ENCODE measurements around the gene IGFBP5. TPM values are rescaled to one million over a fixed set of nuclear protein-coding genes. Genes with fewer than 3 reads are reported as not detected.

IGFBP5 gene
- total and polyA plus RNA-seq, 7 experiments from 2014 or later, result not detected

GRCh38 chr2:216654528-216655052 is 40.8 kb downstream of the IGFBP5 start:
- Histone ChIP-seq H3K4me3 (ENCODE audit: low read length) (no peak overlapping the region), H3K4me1 (ENCODE audit: control insufficient read depth in 2 of 2, insufficient read depth in 2 of 2, low read length in 2 of 2) (no peaks in the 10 kb centered on the region), H3K36me3 (ENCODE audit: control insufficient read depth in 2 of 3, insufficient read depth in 3 of 3, low read length in 3 of 3) (no peaks in the 10 kb centered on the region), H3K27ac (ENCODE audit: low read depth, low read length) (no peak overlapping the region), H3K27me3 (ENCODE audit: control insufficient read depth in 2 of 2, insufficient read depth in 2 of 2, low read length in 2 of 2) (no peaks in the 10 kb centered on the region), H3K9me3 (ENCODE audit: control insufficient read depth in 2 of 3, low read length in 3 of 3) (no peaks in the 10 kb centered on the region)
- ChIA-PET POLR2A (no interaction called here), CTCF (no interaction called here)
- no peak overlapping the region for H3K4me3 Mint-ChIP-seq
- ATAC-seq, result no peak
- intact Hi-C loops (cut with micrococcal nuclease), result no loop called here
- H3K9me3 Mint-ChIP-seq, result no peaks in the 10 kb centered on the region
- peaks cover 0 to 8% (median 0%) of the 10 kb centered on the region in 7 donors for H3K4me1 Mint-ChIP-seq
- no peaks in the 10 kb centered on the region for H3K36me3 Mint-ChIP-seq
- H3K27ac Mint-ChIP-seq, result peak overlapping the region in 1 of 9 donors; percentile 25
- DNase-seq, result no peak
- H3K27me3 Mint-ChIP-seq, result peaks cover 0 to 7% (median 4%) of the 10 kb centered on the region in 5 donors

- Mint-ChIP-seq H3K4me3 (no peak overlapping the region), H3K9me3 (no peaks in the 10 kb centered on the region), H3K4me1 (peaks cover 0 to 8% (median 0%) of the 10 kb centered on the region in 7 donors), H3K27ac (no peak overlapping the region), H3K27me3 (peaks cover 0 to 7% (median 4%) of the 10 kb centered on the region in 5 donors), H3K36me3 (no peaks in the 10 kb centered on the region)
- ATAC-seq (no peak), DNase-seq (no peak)
- Histone ChIP-seq H3K4me1 (ENCODE audit: control insufficient read depth in 2 of 2, insufficient read depth in 2 of 2, low read length in 2 of 2) (no peaks in the 10 kb centered on the region), H3K36me3 (ENCODE audit: control insufficient read depth in 2 of 3, insufficient read depth in 3 of 3, low read length in 3 of 3) (no peaks in the 10 kb centered on the region), H3K27ac (ENCODE audit: low read depth, low read length) (no peak overlapping the region), H3K27me3 (ENCODE audit: control insufficient read depth in 2 of 2, insufficient read depth in 2 of 2, low read length in 2 of 2) (no peaks in the 10 kb centered on the region), H3K9me3 (ENCODE audit: control insufficient read depth in 2 of 3, low read length in 3 of 3) (no peaks in the 10 kb centered on the region), H3K4me3 (ENCODE audit: low read length) (no peak overlapping the region)
- intact Hi-C loops (cut with micrococcal nuclease), result no loop called here
- ChIA-PET CTCF (no interaction called here), POLR2A (no interaction called here)
Observed at GRCh38 chr2:216653931-216654365, 41.4 kb downstream of the IGFBP5 start.

GRCh38 chr2:216653093-216653799 is 42.1 kb downstream of the IGFBP5 start:
- H3K4me3 ChIP-seq (ENCODE audit: low read length), result no peak overlapping the region
- no peak overlapping the region for H3K27ac Mint-ChIP-seq
- no peaks in the 10 kb centered on the region for H3K27me3 ChIP-seq (ENCODE audit: control insufficient read depth in 2 of 2, insufficient read depth in 2 of 2, low read length in 2 of 2)
- peaks cover 0 to 8% (median 0%) of the 10 kb centered on the region in 7 donors for H3K4me1 Mint-ChIP-seq
- DNase-seq (no peak), ATAC-seq (no peak)
- ChIA-PET CTCF (no interaction called here), POLR2A (no interaction called here)
- no peaks in the 10 kb centered on the region for H3K36me3 ChIP-seq (ENCODE audit: control insufficient read depth in 2 of 3, insufficient read depth in 3 of 3, low read length in 3 of 3)
- H3K36me3 Mint-ChIP-seq, result peaks cover 0 to under 1% (median 0%) of the 10 kb centered on the region in 5 donors
- no peak overlapping the region for H3K4me3 Mint-ChIP-seq
- H3K27ac ChIP-seq (ENCODE audit: low read depth, low read length), result no peak overlapping the region
- peaks cover 0 to 7% (median 4%) of the 10 kb centered on the region in 5 donors for H3K27me3 Mint-ChIP-seq
- no peaks in the 10 kb centered on the region for H3K9me3 Mint-ChIP-seq
- intact Hi-C loops (cut with micrococcal nuclease), result no loop called here
- H3K4me1 ChIP-seq (ENCODE audit: control insufficient read depth in 2 of 2, insufficient read depth in 2 of 2, low read length in 2 of 2), result no peaks in the 10 kb centered on the region
- H3K9me3 ChIP-seq (ENCODE audit: control insufficient read depth in 2 of 3, low read length in 3 of 3), result no peaks in the 10 kb centered on the region

GRCh38 chr2:216652566-216652965 is 42.8 kb downstream of the IGFBP5 start:
- ATAC-seq, result no peak
- peaks cover 0 to 7% (median 4%) of the 10 kb centered on the region in 5 donors for H3K27me3 Mint-ChIP-seq

GRCh38 chr2:216651351-216651881 is 43.9 kb downstream of the IGFBP5 start:
- ChIA-PET POLR2A (no interaction called here), CTCF (interaction anchor here (0.6 to 0.7 kb wide), 2 partner anchors 61 to 832 kb away, joined by 3 read pairs; no protein-coding TSS in a partner anchor)
- H3K27me3 ChIP-seq (ENCODE audit: control insufficient read depth in 2 of 2, insufficient read depth in 2 of 2, low read length in 2 of 2), result no peaks in the 10 kb centered on the region
- H3K27ac ChIP-seq (ENCODE audit: low read depth, low read length), result no peak overlapping the region
- DNase-seq (no peak), ATAC-seq (no peak)
- H3K4me3 Mint-ChIP-seq, result no peak overlapping the region
- H3K9me3 ChIP-seq (ENCODE audit: control insufficient read depth in 2 of 3, low read length in 3 of 3), result no peaks in the 10 kb centered on the region
- peaks cover 0 to 1% (median 0%) of the 10 kb centered on the region in 5 donors for H3K36me3 Mint-ChIP-seq
- no peak overlapping the region for H3K4me3 ChIP-seq (ENCODE audit: low read length)
- H3K4me1 ChIP-seq (ENCODE audit: control insufficient read depth in 2 of 2, insufficient read depth in 2 of 2, low read length in 2 of 2), result no peaks in the 10 kb centered on the region
- no peaks in the 10 kb centered on the region for H3K9me3 Mint-ChIP-seq
- no peaks in the 10 kb centered on the region for H3K36me3 ChIP-seq (ENCODE audit: control insufficient read depth in 2 of 3, insufficient read depth in 3 of 3, low read length in 3 of 3)
- H3K4me1 Mint-ChIP-seq, result peaks cover 0 to 8% (median 0%) of the 10 kb centered on the region in 7 donors
- intact Hi-C loops (cut with micrococcal nuclease), result no loop called here
- peaks cover 0 to 7% (median 4%) of the 10 kb centered on the region in 5 donors for H3K27me3 Mint-ChIP-seq
- H3K27ac Mint-ChIP-seq, result no peak overlapping the region

More at GRCh38 chr2:216652566-216652965, 42.8 kb downstream of the IGFBP5 start:
- H3K4me3 Mint-ChIP-seq, result no peak overlapping the region
- DNase-seq, result no peak
- peaks cover 0 to 8% (median 0%) of the 10 kb centered on the region in 7 donors for H3K4me1 Mint-ChIP-seq
- Histone ChIP-seq H3K4me3 (ENCODE audit: low read length) (no peak overlapping the region), H3K4me1 (ENCODE audit: control insufficient read depth in 2 of 2, insufficient read depth in 2 of 2, low read length in 2 of 2) (no peaks in the 10 kb centered on the region), H3K27me3 (ENCODE audit: control insufficient read depth in 2 of 2, insufficient read depth in 2 of 2, low read length in 2 of 2) (no peaks in the 10 kb centered on the region), H3K9me3 (ENCODE audit: control insufficient read depth in 2 of 3, low read length in 3 of 3) (no peaks in the 10 kb centered on the region), H3K36me3 (ENCODE audit: control insufficient read depth in 2 of 3, insufficient read depth in 3 of 3, low read length in 3 of 3) (no peaks in the 10 kb centered on the region), H3K27ac (ENCODE audit: low read depth, low read length) (no peak overlapping the region)
- intact Hi-C loops (cut with micrococcal nuclease), result no loop called here
- CTCF ChIA-PET, result no interaction called here
- no peaks in the 10 kb centered on the region for H3K9me3 Mint-ChIP-seq
- POLR2A ChIA-PET, result no interaction called here
- no peak overlapping the region for H3K27ac Mint-ChIP-seq
- peaks cover 0 to 1% (median 0%) of the 10 kb centered on the region in 5 donors for H3K36me3 Mint-ChIP-seq

- Mint-ChIP-seq H3K27me3 (peaks cover 0 to 7% (median 5%) of the 10 kb centered on the region in 5 donors), H3K4me3 (no peak overlapping the region), H3K36me3 (peaks cover 0 to 1% (median 0%) of the 10 kb centered on the region in 5 donors), H3K9me3 (peaks cover 0 to 3% (median 0%) of the 10 kb centered on the region in 11 donors), H3K27ac (no peak overlapping the region), H3K4me1 (peaks cover 0 to 8% (median 0%) of the 10 kb centered on the region in 7 donors)
- Histone ChIP-seq H3K4me3 (ENCODE audit: low read length) (no peak overlapping the region), H3K27ac (ENCODE audit: low read depth, low read length) (no peak overlapping the region), H3K36me3 (ENCODE audit: control insufficient read depth in 2 of 3, insufficient read depth in 3 of 3, low read length in 3 of 3) (no peaks in the 10 kb centered on the region), H3K27me3 (ENCODE audit: control insufficient read depth in 2 of 2, insufficient read depth in 2 of 2, low read length in 2 of 2) (no peaks in the 10 kb centered on the region), H3K4me1 (ENCODE audit: control insufficient read depth in 2 of 2, insufficient read depth in 2 of 2, low read length in 2 of 2) (no peaks in the 10 kb centered on the region), H3K9me3 (ENCODE audit: control insufficient read depth in 2 of 3, low read length in 3 of 3) (no peaks in the 10 kb centered on the region)
- DNase-seq (no peak), ATAC-seq (no peak)
- ChIA-PET CTCF (interaction anchor here (0.6 to 0.7 kb wide), 2 partner anchors 60 to 833 kb away, joined by 3 read pairs; no protein-coding TSS in a partner anchor), POLR2A (no interaction called here)
- intact Hi-C loops (cut with micrococcal nuclease), result no loop called here
Observed at GRCh38 chr2:216650626-216651257, 44.6 kb downstream of the IGFBP5 start.

Measured in naive thymus-derived CD4-positive, alpha-beta T cell (primary cell).